OCI-LY7 (cell line): ENCODE data around the gene ARHGAP6.

Source experiments
- CTCF ChIP-seq: fragments of 200-600 bp; sonication (generic); conservative IDR thresholded peaks from 2 replicates; pipeline ENCODE4 v1.5.1; 2014; ENCODE audit warnings: mild to moderate bottlenecking, antibody characterized with exemption, low read length, moderate library complexity, mixed read lengths
- EZH2phosphoT487 ChIP-seq: fragments of 200-600 bp; sonication (generic); IDR thresholded peaks from 2 replicates; pipeline ENCODE4 v1.6.1; 2018; ENCODE audit warnings: low read depth, borderline replicate concordance, mild to moderate bottlenecking, mixed run types, antibody characterized with exemption, low read length, moderate library complexity, mixed read lengths

- TF ChIP-seq CTCF (no peak), EZH2phosphoT487 (no peak)
Observed at GRCh38 chrX:11414091-11414490, 251.6 kb downstream of the ARHGAP6 start.
